Astrocyte (in vitro differentiated cells and primary cell): ENCODE results near the gene HS6ST1. TPM values are rescaled to one million over a fixed set of nuclear protein-coding genes. Genes with fewer than 3 reads are reported as not detected.

Experiments used
- DNase-seq: peaks from one replicate; pipeline ENCODE4 v3.0.0-alpha.2; 2010; ENCODE audit warnings: low read depth
- FAIRE-seq: peaks from 2 replicates; lab custom pipeline; 2011; peaks lifted over from hg19 to GRCh38; lab: Jason Lieb, UNC
- H2AFZ ChIP-seq: 2 replicates; pipeline ENCODE4 v1.6.0; 2012; ENCODE audit warnings: low read depth, low read length, inconsistent platforms
- H3K27ac ChIP-seq: 2 replicates; pipeline ENCODE4 v1.5.1; 2011; ENCODE audit warnings: low read depth, low read length, inconsistent platforms
- H3K27me3 ChIP-seq: 2 replicates; pipeline ENCODE4 v1.6.0; 2011; ENCODE audit warnings: low read length, inconsistent platforms; ENCODE audit not compliant: insufficient read depth
- H3K36me3 ChIP-seq: 2 replicates; pipeline ENCODE4 v1.5.1; 2011; ENCODE audit warnings: low read length, inconsistent platforms; ENCODE audit not compliant: insufficient read depth
- H3K4me1 ChIP-seq: 2 replicates; pipeline ENCODE4 v1.5.1; 2011; ENCODE audit warnings: low read length, inconsistent platforms; ENCODE audit not compliant: insufficient read depth
- H3K4me2 ChIP-seq: 2 replicates; pipeline ENCODE4 v1.6.0; 2012; ENCODE audit warnings: low read length, inconsistent platforms
- H3K4me3 ChIP-seq: 2 replicates; pipeline ENCODE4 v1.5.1; 2011; ENCODE audit warnings: low read depth, mild to moderate bottlenecking, low read length, inconsistent platforms; ENCODE audit not compliant: insufficient read depth
- H3K79me2 ChIP-seq: 2 replicates; pipeline ENCODE4 v1.6.0; 2012; ENCODE audit warnings: mild to moderate bottlenecking, low read length, inconsistent platforms; ENCODE audit not compliant: insufficient read depth
- H3K9ac ChIP-seq: 2 replicates; pipeline ENCODE4 v1.6.0; 2012; ENCODE audit warnings: mild to moderate bottlenecking, low read length, inconsistent platforms
- H3K9me3 ChIP-seq: 2 replicates; pipeline ENCODE4 v1.5.1; 2012; ENCODE audit warnings: low read depth, mild to moderate bottlenecking, low read length, inconsistent platforms; ENCODE audit not compliant: insufficient read depth
- H4K20me1 ChIP-seq: 2 replicates; pipeline ENCODE4 v1.6.0; 2012; ENCODE audit warnings: low read length, inconsistent platforms; ENCODE audit not compliant: insufficient read depth
- H3K27ac Mint-ChIP-seq: one replicate; pipeline ENCODE4 v1.8.0; 2021; ENCODE audit warnings: mild to moderate bottlenecking, mixed read lengths; ENCODE audit not compliant: unreplicated experiment
- H3K27me3 Mint-ChIP-seq: one replicate; pipeline ENCODE4 v1.8.0; 2021; ENCODE audit warnings: low read depth, mixed read lengths; ENCODE audit not compliant: unreplicated experiment
- H3K36me3 Mint-ChIP-seq: one replicate; pipeline ENCODE4 v1.8.0; 2021; ENCODE audit warnings: low read depth, mixed read lengths; ENCODE audit not compliant: unreplicated experiment
- H3K4me1 Mint-ChIP-seq: one replicate; pipeline ENCODE4 v1.8.0; 2021; ENCODE audit warnings: low read depth, mixed read lengths; ENCODE audit not compliant: unreplicated experiment
- H3K4me3 Mint-ChIP-seq: one replicate; pipeline ENCODE4 v1.8.0; 2021; ENCODE audit warnings: mild to moderate bottlenecking, moderate library complexity, mixed read lengths; ENCODE audit not compliant: unreplicated experiment
- H3K9me3 Mint-ChIP-seq: one replicate; pipeline ENCODE4 v1.8.0; 2021; ENCODE audit warnings: mild to moderate bottlenecking, mixed read lengths; ENCODE audit not compliant: unreplicated experiment
- CTCF ChIP-seq: IDR thresholded peaks from 2 replicates; pipeline ENCODE4 v1.5.1; 2011; ENCODE audit warnings: low read depth, mild to moderate bottlenecking, inconsistent platforms, low read length, moderate library complexity; ENCODE audit not compliant: insufficient read depth
- EZH2 ChIP-seq: IDR thresholded peaks from 2 replicates; pipeline ENCODE4 v1.6.1; 2012; ENCODE audit warnings: mild to moderate bottlenecking, low read length, inconsistent platforms; ENCODE audit not compliant: insufficient read depth
- total RNA-seq: library from RNA; stranded (reverse); gene quantifications from 2 replicates; pipeline ENCODE4 v1.2.1, GENCODE V29; 2021

Gene HS6ST1
- total RNA-seq, 1 donor from 2014 or later, result 20.5 TPM

GRCh38 chr2:128279786-128280157, 38.9 kb downstream of the HS6ST1 start:
- no peaks in the 10 kb centered on the region for H3K27me3 ChIP-seq
- no peaks in the 10 kb centered on the region for H3K36me3 ChIP-seq
- H3K9me3 ChIP-seq, result no peaks in the 10 kb centered on the region
- H3K4me2 ChIP-seq, result no peak overlapping the region
- H3K4me1 ChIP-seq, result no peaks in the 10 kb centered on the region
- Mint-ChIP-seq H3K36me3 (peaks cover 6% of the 10 kb centered on the region), H3K4me1 (peaks cover 8% of the 10 kb centered on the region), H3K27ac (no peak overlapping the region), H3K9me3 (peaks cover 3% of the 10 kb centered on the region), H3K4me3 (no peak overlapping the region), H3K27me3 (no peaks in the 10 kb centered on the region)
- H2AFZ ChIP-seq, result no peak overlapping the region
- no peak for FAIRE-seq
- peaks cover 70% of the 10 kb centered on the region for H4K20me1 ChIP-seq
- no peak overlapping the region for H3K4me3 ChIP-seq
- TF ChIP-seq CTCF (no peak), EZH2 (no peak)
- H3K9ac ChIP-seq, result no peak overlapping the region
- DNase-seq, result no peak
- no peak overlapping the region for H3K27ac ChIP-seq
- H3K79me2 ChIP-seq, result peaks cover 6% of the 10 kb centered on the region

- Histone ChIP-seq H3K9me3 (no peaks in the 10 kb centered on the region), H3K4me1 (no peaks in the 10 kb centered on the region), H3K9ac (no peak overlapping the region), H3K79me2 (peaks cover 6% of the 10 kb centered on the region), H3K4me2 (no peak overlapping the region), H3K27me3 (no peaks in the 10 kb centered on the region), H3K27ac (no peak overlapping the region), H3K36me3 (no peaks in the 10 kb centered on the region), H4K20me1 (peaks cover 65% of the 10 kb centered on the region), H3K4me3 (no peak overlapping the region), H2AFZ (no peak overlapping the region)
- FAIRE-seq (no peak), DNase-seq (no peak)
- peaks cover 8% of the 10 kb centered on the region for H3K4me1 Mint-ChIP-seq
- no peak overlapping the region for H3K4me3 Mint-ChIP-seq
- peaks cover 6% of the 10 kb centered on the region for H3K9me3 Mint-ChIP-seq
- no peak overlapping the region for H3K27ac Mint-ChIP-seq
- no peaks in the 10 kb centered on the region for H3K27me3 Mint-ChIP-seq
- TF ChIP-seq EZH2 (no peak), CTCF (no peak)
- peaks cover 11% of the 10 kb centered on the region for H3K36me3 Mint-ChIP-seq
Observed at GRCh38 chr2:128279009-128279408, 39.7 kb downstream of the HS6ST1 start.

- Mint-ChIP-seq H3K4me1 (peaks cover 8% of the 10 kb centered on the region), H3K36me3 (peaks cover 12% of the 10 kb centered on the region), H3K9me3 (peaks cover 6% of the 10 kb centered on the region), H3K4me3 (no peak overlapping the region), H3K27ac (no peak overlapping the region), H3K27me3 (no peaks in the 10 kb centered on the region)
- no peak for FAIRE-seq
- Histone ChIP-seq H3K27ac (no peak overlapping the region), H3K4me1 (no peaks in the 10 kb centered on the region), H3K4me2 (no peak overlapping the region), H3K9ac (no peak overlapping the region), H2AFZ (no peak overlapping the region), H3K79me2 (peaks cover 6% of the 10 kb centered on the region), H3K27me3 (no peaks in the 10 kb centered on the region), H3K9me3 (no peaks in the 10 kb centered on the region), H3K4me3 (no peak overlapping the region), H3K36me3 (no peaks in the 10 kb centered on the region), H4K20me1 (peaks cover 64% of the 10 kb centered on the region)
- no peak for DNase-seq
- no peak for TF ChIP-seq EZH2
- TF ChIP-seq CTCF, result no peak
Observed at GRCh38 chr2:128277961-128278681, 40.5 kb downstream of the HS6ST1 start.
